ENCODE results near the gene USP5.

Gene USP5

GRCh38 chr12:6852651-6853354 lies 853 bp downstream of the USP5 start:
- Histone ChIP-seq H3K36me3 (ENCODE audit: insufficient read depth, low read length) (peaks cover 50% of the 10 kb centered on the region), H3K9me3 (ENCODE audit: low read depth, low read length) (no peaks in the 10 kb centered on the region), H3K27ac (no peak overlapping the region; the same call in 1 of the 2 replicates), H3K4me3 (peak overlapping the region; percentile 82), H3K9ac (ENCODE audit: insufficient read length) (peak overlapping the region; percentile 80)
- no peak for DNase-seq (ENCODE audit: low read depth, low spot score)
- TF ChIP-seq POLR2AphosphoS5 (IDR thresholded peaks at IDR 0.05; ENCODE audit: borderline replicate concordance, low read depth, low read length) (no peak), FOXP2 (optimal IDR thresholded peaks at IDR 0.05; ENCODE audit: control extremely low read depth, extremely low read length, insufficient read depth) (no peak), EZH2 (IDR thresholded peaks at IDR 0.05) (no peak)

- Histone ChIP-seq H3K9me3 (ENCODE audit: low read depth, low read length) (no peaks in the 10 kb centered on the region), H3K4me3 (peak overlapping the region; percentile 82; the same call in 1 of the 2 replicates), H3K36me3 (ENCODE audit: insufficient read depth, low read length) (peaks cover 52% of the 10 kb centered on the region), H3K27ac (no peak overlapping the region), H3K9ac (ENCODE audit: insufficient read length) (peak overlapping the region; percentile 80)
- TF ChIP-seq FOXP2 (optimal IDR thresholded peaks at IDR 0.05; ENCODE audit: control extremely low read depth, extremely low read length, insufficient read depth) (no peak), POLR2AphosphoS5 (IDR thresholded peaks at IDR 0.05; ENCODE audit: borderline replicate concordance, low read depth, low read length) (no peak), EZH2 (IDR thresholded peaks at IDR 0.05) (no peak)
- DNase-seq (ENCODE audit: low read depth, low spot score), result no peak
These were observed 1.7 kb downstream of the USP5 start for GRCh38 chr12:6853626-6854025.

- no peaks in the 10 kb centered on the region for H3K9me3 ChIP-seq (ENCODE audit: low read depth, low read length)
- TF ChIP-seq POLR2AphosphoS5 (IDR thresholded peaks at IDR 0.05; ENCODE audit: borderline replicate concordance, low read depth, low read length) (no peak), EZH2 (IDR thresholded peaks at IDR 0.05) (no peak), FOXP2 (optimal IDR thresholded peaks at IDR 0.05; ENCODE audit: control extremely low read depth, extremely low read length, insufficient read depth) (no peak)
- H3K36me3 ChIP-seq (ENCODE audit: insufficient read depth, low read length), result peaks cover 52% of the 10 kb centered on the region
- no peak for DNase-seq (ENCODE audit: low read depth, low spot score)
- no peak overlapping the region for H3K9ac ChIP-seq (ENCODE audit: insufficient read length)
- H3K4me3 ChIP-seq, result no peak overlapping the region
- H3K27ac ChIP-seq, result no peak overlapping the region
These were observed 2.1 kb downstream of the USP5 start for GRCh38 chr12:6854036-6854435.

DNA sequence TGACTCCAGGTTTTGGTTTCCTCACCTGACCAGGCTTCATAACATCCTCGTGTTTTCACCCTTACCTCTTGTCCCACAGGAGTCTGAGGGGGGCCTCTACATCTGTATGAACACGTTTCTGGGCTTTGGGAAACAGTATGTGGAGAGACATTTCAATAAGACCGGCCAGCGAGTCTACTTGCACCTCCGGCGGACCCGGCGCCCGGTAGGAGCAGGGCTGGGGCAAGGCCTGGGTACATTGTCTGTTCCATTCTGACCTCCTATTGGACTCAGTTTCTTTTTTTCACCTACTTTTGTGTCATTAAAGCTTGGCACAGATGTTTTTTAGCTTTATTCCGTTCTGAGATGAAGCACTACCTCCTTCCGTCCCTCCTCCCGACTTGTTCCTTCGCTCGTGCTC lies 3.4 kb downstream of the USP5 start:
- Histone ChIP-seq H3K4me3 (no peak overlapping the region), H3K36me3 (ENCODE audit: insufficient read depth, low read length) (peaks cover 51% of the 10 kb centered on the region), H3K27ac (no peak overlapping the region), H3K9me3 (ENCODE audit: low read depth, low read length) (no peaks in the 10 kb centered on the region), H3K9ac (ENCODE audit: insufficient read length) (no peak overlapping the region)
- no peak for DNase-seq (ENCODE audit: low read depth, low spot score)
- TF ChIP-seq FOXP2 (optimal IDR thresholded peaks at IDR 0.05; ENCODE audit: control extremely low read depth, extremely low read length, insufficient read depth), result no peak
- no peak for TF ChIP-seq POLR2AphosphoS5 (IDR thresholded peaks at IDR 0.05; ENCODE audit: borderline replicate concordance, low read depth, low read length)
- no peak for TF ChIP-seq EZH2 (IDR thresholded peaks at IDR 0.05)

GRCh38 chr12:6858799-6859198 lies 6.8 kb downstream of the USP5 start:
- H3K9me3 ChIP-seq (ENCODE audit: low read depth, low read length), result no peaks in the 10 kb centered on the region
- no peak overlapping the region for H3K9ac ChIP-seq (ENCODE audit: insufficient read length)
- TF ChIP-seq POLR2AphosphoS5 (IDR thresholded peaks at IDR 0.05; ENCODE audit: borderline replicate concordance, low read depth, low read length) (no peak), EZH2 (IDR thresholded peaks at IDR 0.05) (no peak), FOXP2 (optimal IDR thresholded peaks at IDR 0.05; ENCODE audit: control extremely low read depth, extremely low read length, insufficient read depth) (no peak)
- H3K36me3 ChIP-seq (ENCODE audit: insufficient read depth, low read length), result peaks cover 84% of the 10 kb centered on the region
- H3K27ac ChIP-seq, result no peak overlapping the region
- no peak for DNase-seq (ENCODE audit: low read depth, low spot score)
- H3K4me3 ChIP-seq, result no peak overlapping the region

DNA sequence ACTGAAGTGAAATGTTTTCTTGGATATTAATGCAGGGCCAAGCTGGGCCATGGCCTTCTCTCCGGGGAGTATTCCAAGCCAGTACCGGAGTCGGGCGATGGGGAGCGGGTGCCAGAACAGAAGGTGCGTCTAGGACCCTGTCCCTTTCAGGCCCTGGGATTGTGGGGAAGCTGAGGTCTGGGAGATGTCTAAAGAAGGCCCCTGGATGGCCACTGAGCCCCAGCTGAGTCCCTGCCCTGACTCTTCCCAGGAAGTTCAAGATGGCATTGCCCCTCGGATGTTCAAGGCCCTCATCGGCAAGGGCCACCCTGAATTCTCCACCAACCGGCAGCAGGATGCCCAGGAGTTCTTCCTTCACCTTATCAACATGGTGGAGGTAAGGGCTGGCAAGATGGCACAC lies 8.2 kb downstream of the USP5 start:
- no peak overlapping the region for H3K27ac ChIP-seq
- TF ChIP-seq FOXP2 (optimal IDR thresholded peaks at IDR 0.05; ENCODE audit: control extremely low read depth, extremely low read length, insufficient read depth) (no peak), POLR2AphosphoS5 (IDR thresholded peaks at IDR 0.05; ENCODE audit: borderline replicate concordance, low read depth, low read length) (no peak), EZH2 (IDR thresholded peaks at IDR 0.05) (no peak)
- no peak overlapping the region for H3K9ac ChIP-seq (ENCODE audit: insufficient read length)
- peaks cover 90% of the 10 kb centered on the region for H3K36me3 ChIP-seq (ENCODE audit: insufficient read depth, low read length)
- H3K4me3 ChIP-seq, result no peak overlapping the region
- DNase-seq (ENCODE audit: low read depth, low spot score), result no peak
- no peaks in the 10 kb centered on the region for H3K9me3 ChIP-seq (ENCODE audit: low read depth, low read length)

- TF ChIP-seq FOXP2 (optimal IDR thresholded peaks at IDR 0.05; ENCODE audit: control extremely low read depth, extremely low read length, insufficient read depth) (no peak), POLR2AphosphoS5 (IDR thresholded peaks at IDR 0.05; ENCODE audit: borderline replicate concordance, low read depth, low read length) (no peak), EZH2 (IDR thresholded peaks at IDR 0.05) (no peak)
- Histone ChIP-seq H3K36me3 (ENCODE audit: insufficient read depth, low read length) (peaks cover 82% of the 10 kb centered on the region), H3K4me3 (no peak overlapping the region)
These were observed 9.0 kb downstream of the USP5 start for GRCh38 chr12:6860942-6861341.

DNA sequence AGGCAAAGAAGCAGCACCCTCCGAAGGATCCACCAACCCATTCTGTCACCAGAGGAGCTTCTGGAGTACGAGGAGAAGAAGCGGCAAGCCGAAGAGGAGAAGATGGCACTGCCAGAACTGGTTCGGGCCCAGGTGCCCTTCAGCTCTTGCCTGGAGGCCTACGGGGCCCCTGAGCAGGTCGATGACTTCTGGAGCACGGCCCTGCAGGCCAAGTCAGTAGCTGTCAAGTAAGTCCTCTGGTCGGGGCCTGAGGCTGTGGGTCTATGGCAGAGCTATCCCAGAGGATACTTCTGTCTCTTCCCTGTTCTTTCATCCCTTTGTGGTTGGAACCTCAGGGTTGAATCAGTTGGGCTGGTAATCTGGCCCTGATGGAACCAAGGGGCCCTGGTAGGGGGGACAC lies 9.4 kb downstream of the USP5 start:
- no peak for DNase-seq (ENCODE audit: low read depth, low spot score)
- Histone ChIP-seq H3K9ac (ENCODE audit: insufficient read length) (no peak overlapping the region), H3K27ac (no peak overlapping the region), H3K9me3 (ENCODE audit: low read depth, low read length) (no peaks in the 10 kb centered on the region), H3K4me3 (no peak overlapping the region), H3K36me3 (ENCODE audit: insufficient read depth, low read length) (peaks cover 77% of the 10 kb centered on the region)
- TF ChIP-seq POLR2AphosphoS5 (IDR thresholded peaks at IDR 0.05; ENCODE audit: borderline replicate concordance, low read depth, low read length) (no peak), FOXP2 (optimal IDR thresholded peaks at IDR 0.05; ENCODE audit: control extremely low read depth, extremely low read length, insufficient read depth) (no peak), EZH2 (IDR thresholded peaks at IDR 0.05) (no peak)

More at GRCh38 chr12:6860942-6861341, 9.0 kb downstream of the USP5 start:
- Histone ChIP-seq H3K27ac (no peak overlapping the region), H3K9ac (ENCODE audit: insufficient read length) (no peak overlapping the region), H3K9me3 (ENCODE audit: low read depth, low read length) (no peaks in the 10 kb centered on the region)
- no peak for DNase-seq (ENCODE audit: low read depth, low spot score)

Data from SK-N-MC (cell line).